GM12878 (cell line): Measurements from ENCODE around the gene NEU4. TPM values are rescaled to one million over a fixed set of nuclear protein-coding genes. Genes with fewer than 3 reads are reported as not detected.

Source experiments
- ATAC-seq: fragments of 200-7000 bp; cut with Tn5 transposase; 3 replicates; pipeline ENCODE4 v1.9.1; 2020; ENCODE audit warnings: mild to moderate bottlenecking, moderate library complexity
- BruUV-seq: library from RNA; stranded (reverse); fragments of 400-500 nt; replicated peaks from 2 replicates; lab custom pipeline; 2021; lab: Mats Ljungman, UMichigan
- CTCF ChIA-PET: fragments of 300-600 bp; sonication (Branson Sonifier 250); formaldehyde crosslinking; extraction: SDS; loops from one replicate; lab custom pipeline; 2021; ENCODE audit warnings: inconsistent platforms; lab: Yijun Ruan, JAX
- POLR2A ChIA-PET: fragments of 350-600 bp; formaldehyde crosslinking; extraction: SDS; loops from one replicate; lab custom pipeline; 2021; ENCODE audit warnings: inconsistent platforms; lab: Charles Lee
- RAD21 ChIA-PET: fragments of 300-600 bp; sonication (Branson Sonifier 250); formaldehyde crosslinking; loops from one replicate; lab custom pipeline; 2023; ENCODE audit warnings: antibody characterized with exemption; ENCODE audit not compliant: unreplicated experiment; lab: Charles Lee
- SMC1A ChIA-PET: fragments of 300-600 bp; sonication (Branson Sonifier 250); formaldehyde crosslinking; loops from one replicate; lab custom pipeline; 2023; ENCODE audit not compliant: unreplicated experiment, uncharacterized antibody; lab: Charles Lee
- DNase-seq: peaks from one replicate; pipeline ENCODE4 v3.0.0-alpha.2; 2011; ENCODE audit warnings: low read depth, low spot score
- FAIRE-seq: peaks from 3 replicates; lab custom pipeline; 2011; peaks lifted over from hg19 to GRCh38; lab: Jason Lieb, UNC
- H2AFZ ChIP-seq: 2 replicates; pipeline ENCODE4 v1.6.0; 2011; ENCODE audit warnings: low read depth, low read length, control low read depth; ENCODE audit not compliant: control insufficient read depth
- H3K27ac ChIP-seq: 2 replicates; pipeline ENCODE4 v1.5.1; 2011; ENCODE audit warnings: control low read depth; ENCODE audit not compliant: control insufficient read depth, insufficient read depth
- H3K27me3 ChIP-seq, 2 experiments: replicated peaks in 1 of 2; 2 replicates each; pipeline versions ENCODE4 v1.6.0 to v1.6.1; 2011; ENCODE audit warnings: low read length in 1 of 2; ENCODE audit not compliant: control insufficient read depth in 2 of 2, insufficient read depth in 2 of 2
- H3K36me3 ChIP-seq, 2 experiments: 2 replicates each; pipeline ENCODE4 v1.5.1; 2011; ENCODE audit warnings: low read length in 1 of 2; ENCODE audit not compliant: control insufficient read depth in 2 of 2, insufficient read depth in 2 of 2
- H3K4me1 ChIP-seq: 2 replicates; pipeline ENCODE4 v1.6.1; 2011; ENCODE audit warnings: mild to moderate bottlenecking, low read length, moderate library complexity, mixed read lengths; ENCODE audit not compliant: control insufficient read depth, insufficient read depth
- H3K4me2 ChIP-seq: 2 replicates; pipeline ENCODE4 v1.6.0; 2011; ENCODE audit warnings: control low read depth; ENCODE audit not compliant: control insufficient read depth, insufficient read depth
- H3K4me3 ChIP-seq: fragments of 200-600 bp; sonication (generic); 2 replicates; pipeline ENCODE4 v1.5.1; 2016
- H3K79me2 ChIP-seq: 2 replicates; pipeline ENCODE4 v1.6.0; 2011; ENCODE audit warnings: low read length; ENCODE audit not compliant: control insufficient read depth, insufficient read depth
- H3K9ac ChIP-seq: 2 replicates; pipeline ENCODE4 v1.8.0; 2011; ENCODE audit warnings: low read length, control low read depth, mixed read lengths; ENCODE audit not compliant: control insufficient read depth, insufficient read depth
- H3K9me3 ChIP-seq: replicated peaks from 3 replicates; pipeline ENCODE4 v1.5.1; 2011; ENCODE audit warnings: mild to moderate bottlenecking, low read length; ENCODE audit not compliant: control insufficient read depth, insufficient read depth
- H4K20me1 ChIP-seq: 2 replicates; pipeline ENCODE4 v1.6.0; 2011; ENCODE audit not compliant: control insufficient read depth, insufficient read depth
- ATF7 ChIP-seq: fragments of 450-650 bp; IDR thresholded peaks from 2 replicates; pipeline ENCODE4 v1.6.1; 2016; ENCODE audit warnings: low read depth, mild to moderate bottlenecking
- FOXM1 ChIP-seq: IDR thresholded peaks from 2 replicates; pipeline ENCODE4 v1.6.1; 2012; ENCODE audit warnings: low read depth, mild to moderate bottlenecking, inconsistent platforms, low read length, moderate library complexity
- IKZF2 ChIP-seq, 2 experiments: fragments of 450-650 bp; IDR thresholded peaks; 2 replicates each; pipeline ENCODE4 v1.6.1; 2017; ENCODE audit warnings: mild to moderate bottlenecking in 2 of 2, moderate library complexity in 2 of 2
- LARP7 ChIP-seq: fragments of 450-650 bp; IDR thresholded peaks from 2 replicates; pipeline ENCODE4 v1.6.1; 2017; ENCODE audit warnings: mild to moderate bottlenecking
- NR2C1 ChIP-seq: fragments of 450-650 bp; IDR thresholded peaks from 2 replicates; pipeline ENCODE4 v1.6.1; 2017; ENCODE audit warnings: antibody characterized with exemption, mild to moderate bottlenecking, moderate library complexity
- POLR2A ChIP-seq: IDR thresholded peaks from 2 replicates; pipeline ENCODE4 v1.6.1; 2011; ENCODE audit warnings: low read depth, mild to moderate bottlenecking, low read length
- STAT3 ChIP-seq: IDR thresholded peaks from 2 replicates; pipeline ENCODE4 v1.6.1; 2011; ENCODE audit warnings: low read depth, low read length, improper control_type of control experiment
- TCF12 ChIP-seq: IDR thresholded peaks from 2 replicates; pipeline ENCODE4 v1.6.1; 2011; ENCODE audit warnings: low read depth, mild to moderate bottlenecking, low read length
- ZNF217 ChIP-seq: fragments of 450-650 bp; IDR thresholded peaks from 2 replicates; pipeline ENCODE4 v1.6.1; 2017; ENCODE audit warnings: antibody characterized with exemption, mild to moderate bottlenecking
- WGBS: methylation state at CpG from one replicate; pipeline ENCODE4 v1.1.6; 2016; ENCODE audit warnings: low lambda C conversion rate; ENCODE audit not compliant: insufficient replicate concordance, insufficient coverage; ENCODE audit errors: missing lambda C conversion rate; 5-methylcytosine and 5-hydroxymethylcytosine counted together
- in situ Hi-C: fragments of 300-500 bp; cut with MboI; formaldehyde crosslinking; loops from 9 replicates; pipeline ENCODE4 v1.14.3; 2018; ENCODE audit warnings: mixed read lengths
- intact Hi-C: fragments of 100-400 bp; cut with micrococcal nuclease; formaldehyde crosslinking; loops from one replicate; pipeline ENCODE4 v1.14.2; 2022; ENCODE audit not compliant: unreplicated experiment
- polyA plus RNA-seq, 11 experiments: library from polyadenylated mRNA; depleted of rRNA in 4 of 11; unstranded in 6 of 11; stranded (reverse) in 5 of 11; fragments of >200 nt; fragmentation: Nextera tagmentation in 4 of 11; fragmentation: Illumina TruSeq in 1 of 11; extraction: Ambion mirVana in 4 of 11; extraction: Trizol in 1 of 11; gene quantifications; 1 replicate in 1 of 11; 2 replicates in 10 of 11; pipeline versions ENCODE4 v1.2.1 to v1.2.3, GENCODE V29; 2011 to 2016; ENCODE audit warnings: inconsistent platforms in 2 of 11, missing spikeins in 2 of 11, low read depth in 1 of 11
- total RNA-seq, 4 experiments: library from RNA; depleted of rRNA in 3 of 4; stranded (reverse); fragments of >200 nt in 3 of 4; fragmentation: Illumina TruSeq in 1 of 4; extraction: Trizol in 1 of 4; gene quantifications; 2 replicates each; pipeline versions ENCODE4 v1.2.1 to v1.2.3, GENCODE V29; 2013 to 2021
- TF ChIP-seq, protein P1 (sequence below): IDR thresholded peaks from 2 replicates; pipeline ENCODE4 v1.6.1; 2012; ENCODE audit warnings: mild to moderate bottlenecking, low read depth, low read length
- TF ChIP-seq, protein P2 (sequence below): fragments of 150-350 bp; IDR thresholded peaks from 2 replicates; pipeline ENCODE4 v1.6.1; 2016; ENCODE audit warnings: low read depth, low read length

NEU4 gene
- total and polyA plus RNA-seq, 10 of the 15 experiments (the other 5 are each of a cell fraction or from before 2014, with no cell fraction given): 0.01 to 0.28 (median 0.14) TPM; not detected in 5

GRCh38 chr2:241841181-241842066 lies 32.4 kb downstream of the NEU4 start:
- Histone ChIP-seq H3K36me3 (no peaks in the 10 kb centered on the region), H3K4me3 (no peak overlapping the region), H2AFZ (no peak overlapping the region), H3K4me1 (peaks cover 23% of the 10 kb centered on the region), H3K4me2 (no peak overlapping the region), H4K20me1 (no peaks in the 10 kb centered on the region), H3K27me3 (peaks cover 0 to 1% of the 10 kb centered on the region in 2 experiments; a peak in 1 of 4 replicates), H3K27ac (no peak overlapping the region), H3K79me2 (no peaks in the 10 kb centered on the region), H3K9ac (no peak overlapping the region), H3K9me3 (no peaks in the 10 kb centered on the region)
- no peak for FAIRE-seq
- intact Hi-C loops (loop anchor here (5.0 to 10.0 kb wide), 2 partner anchors 39 to 107 kb away; partner anchors contain the start of gene D2HGDH), in situ Hi-C loops (no loop called here)
- SMC1A ChIA-PET: interaction anchor here (0.6 to 1.2 kb wide), 4 partner anchors 28 to 731 kb away, joined by 3 to 5 read pairs (median 3); no protein-coding TSS in a partner anchor
- ATAC-seq: no peak
- no TSS peak for BruUV-seq
- RAD21 ChIA-PET: interaction anchor here (1.0 to 1.5 kb wide), 2 partner anchors 37 to 79 kb away, joined by 3 read pairs; no protein-coding TSS in a partner anchor
- TF ChIP-seq, protein P1, sequence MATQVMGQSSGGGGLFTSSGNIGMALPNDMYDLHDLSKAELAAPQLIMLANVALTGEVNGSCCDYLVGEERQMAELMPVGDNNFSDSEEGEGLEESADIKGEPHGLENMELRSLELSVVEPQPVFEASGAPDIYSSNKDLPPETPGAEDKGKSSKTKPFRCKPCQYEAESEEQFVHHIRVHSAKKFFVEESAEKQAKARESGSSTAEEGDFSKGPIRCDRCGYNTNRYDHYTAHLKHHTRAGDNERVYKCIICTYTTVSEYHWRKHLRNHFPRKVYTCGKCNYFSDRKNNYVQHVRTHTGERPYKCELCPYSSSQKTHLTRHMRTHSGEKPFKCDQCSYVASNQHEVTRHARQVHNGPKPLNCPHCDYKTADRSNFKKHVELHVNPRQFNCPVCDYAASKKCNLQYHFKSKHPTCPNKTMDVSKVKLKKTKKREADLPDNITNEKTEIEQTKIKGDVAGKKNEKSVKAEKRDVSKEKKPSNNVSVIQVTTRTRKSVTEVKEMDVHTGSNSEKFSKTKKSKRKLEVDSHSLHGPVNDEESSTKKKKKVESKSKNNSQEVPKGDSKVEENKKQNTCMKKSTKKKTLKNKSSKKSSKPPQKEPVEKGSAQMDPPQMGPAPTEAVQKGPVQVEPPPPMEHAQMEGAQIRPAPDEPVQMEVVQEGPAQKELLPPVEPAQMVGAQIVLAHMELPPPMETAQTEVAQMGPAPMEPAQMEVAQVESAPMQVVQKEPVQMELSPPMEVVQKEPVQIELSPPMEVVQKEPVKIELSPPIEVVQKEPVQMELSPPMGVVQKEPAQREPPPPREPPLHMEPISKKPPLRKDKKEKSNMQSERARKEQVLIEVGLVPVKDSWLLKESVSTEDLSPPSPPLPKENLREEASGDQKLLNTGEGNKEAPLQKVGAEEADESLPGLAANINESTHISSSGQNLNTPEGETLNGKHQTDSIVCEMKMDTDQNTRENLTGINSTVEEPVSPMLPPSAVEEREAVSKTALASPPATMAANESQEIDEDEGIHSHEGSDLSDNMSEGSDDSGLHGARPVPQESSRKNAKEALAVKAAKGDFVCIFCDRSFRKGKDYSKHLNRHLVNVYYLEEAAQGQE: no peak
- TF ChIP-seq POLR2A: no peak
- no peak for TF ChIP-seq TCF12
- TF ChIP-seq, protein P2, sequence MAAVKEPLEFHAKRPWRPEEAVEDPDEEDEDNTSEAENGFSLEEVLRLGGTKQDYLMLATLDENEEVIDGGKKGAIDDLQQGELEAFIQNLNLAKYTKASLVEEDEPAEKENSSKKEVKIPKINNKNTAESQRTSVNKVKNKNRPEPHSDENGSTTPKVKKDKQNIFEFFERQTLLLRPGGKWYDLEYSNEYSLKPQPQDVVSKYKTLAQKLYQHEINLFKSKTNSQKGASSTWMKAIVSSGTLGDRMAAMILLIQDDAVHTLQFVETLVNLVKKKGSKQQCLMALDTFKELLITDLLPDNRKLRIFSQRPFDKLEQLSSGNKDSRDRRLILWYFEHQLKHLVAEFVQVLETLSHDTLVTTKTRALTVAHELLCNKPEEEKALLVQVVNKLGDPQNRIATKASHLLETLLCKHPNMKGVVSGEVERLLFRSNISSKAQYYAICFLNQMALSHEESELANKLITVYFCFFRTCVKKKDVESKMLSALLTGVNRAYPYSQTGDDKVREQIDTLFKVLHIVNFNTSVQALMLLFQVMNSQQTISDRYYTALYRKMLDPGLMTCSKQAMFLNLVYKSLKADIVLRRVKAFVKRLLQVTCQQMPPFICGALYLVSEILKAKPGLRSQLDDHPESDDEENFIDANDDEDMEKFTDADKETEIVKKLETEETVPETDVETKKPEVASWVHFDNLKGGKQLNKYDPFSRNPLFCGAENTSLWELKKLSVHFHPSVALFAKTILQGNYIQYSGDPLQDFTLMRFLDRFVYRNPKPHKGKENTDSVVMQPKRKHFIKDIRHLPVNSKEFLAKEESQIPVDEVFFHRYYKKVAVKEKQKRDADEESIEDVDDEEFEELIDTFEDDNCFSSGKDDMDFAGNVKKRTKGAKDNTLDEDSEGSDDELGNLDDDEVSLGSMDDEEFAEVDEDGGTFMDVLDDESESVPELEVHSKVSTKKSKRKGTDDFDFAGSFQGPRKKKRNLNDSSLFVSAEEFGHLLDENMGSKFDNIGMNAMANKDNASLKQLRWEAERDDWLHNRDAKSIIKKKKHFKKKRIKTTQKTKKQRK: no peak
- no peak for TF ChIP-seq ZNF217
- TF ChIP-seq NR2C1: no peak
- no peak for TF ChIP-seq ATF7
- no peak for TF ChIP-seq STAT3
- TF ChIP-seq IKZF2 (IDR thresholded peaks at IDR 0.05): no peak
- no peak for TF ChIP-seq FOXM1
- TF ChIP-seq LARP7: no peak
- POLR2A ChIA-PET: interaction anchor here (0.7 kb wide), 1 partner anchor 18 kb away, joined by 3 read pairs; no protein-coding TSS in a partner anchor
- CTCF ChIA-PET: interaction anchor here (1.0 kb wide), 1 partner anchor 107 kb away, joined by 3 read pairs; the partner anchor contains the start of gene D2HGDH
- no peak for DNase-seq
- 78% methylated on average over 28 of the region's 28 CpGs for whole genome bisulfite sequencing
